SK-N-MC (cell line): ENCODE results near the gene PALMD.

Experiments used
- DNase-seq: peaks from one replicate; pipeline ENCODE4 v3.0.0-alpha.2; 2011; ENCODE audit warnings: low read depth, low spot score
- H3K27ac ChIP-seq: fragments of 200-600 bp; sonication (generic); 2 replicates; pipeline ENCODE4 v1.5.1; 2016; ENCODE audit warnings: mixed run types
- H3K36me3 ChIP-seq: fragments of 200-600 bp; sonication (generic); 2 replicates; pipeline ENCODE4 v1.6.1; 2017; ENCODE audit warnings: antibody characterized with exemption, low read length, mixed read lengths; ENCODE audit not compliant: insufficient read depth
- H3K4me3 ChIP-seq: fragments of 200-600 bp; sonication (generic); 2 replicates; pipeline ENCODE4 v1.5.1; 2016
- H3K9ac ChIP-seq: fragments of 200-600 bp; sonication (generic); 2 replicates; pipeline ENCODE4 v1.8.0; 2017; ENCODE audit warnings: mixed run types, mixed read lengths; ENCODE audit not compliant: insufficient read length
- H3K9me3 ChIP-seq: fragments of 200-600 bp; sonication (generic); 2 replicates; pipeline ENCODE4 v1.6.1; 2017; ENCODE audit warnings: low read depth, mild to moderate bottlenecking, antibody characterized with exemption, low read length, moderate library complexity, mixed read lengths
- EZH2 ChIP-seq: fragments of 200-600 bp; sonication (generic); IDR thresholded peaks from one replicate; pipeline ENCODE4 v1.6.1; 2017; ENCODE audit warnings: antibody characterized with exemption
- FOXP2 ChIP-seq: optimal IDR thresholded peaks from 2 replicates; pipeline ENCODE3; 2011; ENCODE audit warnings: mild to moderate bottlenecking, moderate library complexity; ENCODE audit not compliant: insufficient read depth; ENCODE audit errors: extremely low read length, control extremely low read depth
- POLR2AphosphoS5 ChIP-seq: IDR thresholded peaks from 2 replicates; pipeline ENCODE4 v1.6.1; 2012; ENCODE audit warnings: mild to moderate bottlenecking, low read depth, low read length, borderline replicate concordance

The PALMD gene

DNA sequence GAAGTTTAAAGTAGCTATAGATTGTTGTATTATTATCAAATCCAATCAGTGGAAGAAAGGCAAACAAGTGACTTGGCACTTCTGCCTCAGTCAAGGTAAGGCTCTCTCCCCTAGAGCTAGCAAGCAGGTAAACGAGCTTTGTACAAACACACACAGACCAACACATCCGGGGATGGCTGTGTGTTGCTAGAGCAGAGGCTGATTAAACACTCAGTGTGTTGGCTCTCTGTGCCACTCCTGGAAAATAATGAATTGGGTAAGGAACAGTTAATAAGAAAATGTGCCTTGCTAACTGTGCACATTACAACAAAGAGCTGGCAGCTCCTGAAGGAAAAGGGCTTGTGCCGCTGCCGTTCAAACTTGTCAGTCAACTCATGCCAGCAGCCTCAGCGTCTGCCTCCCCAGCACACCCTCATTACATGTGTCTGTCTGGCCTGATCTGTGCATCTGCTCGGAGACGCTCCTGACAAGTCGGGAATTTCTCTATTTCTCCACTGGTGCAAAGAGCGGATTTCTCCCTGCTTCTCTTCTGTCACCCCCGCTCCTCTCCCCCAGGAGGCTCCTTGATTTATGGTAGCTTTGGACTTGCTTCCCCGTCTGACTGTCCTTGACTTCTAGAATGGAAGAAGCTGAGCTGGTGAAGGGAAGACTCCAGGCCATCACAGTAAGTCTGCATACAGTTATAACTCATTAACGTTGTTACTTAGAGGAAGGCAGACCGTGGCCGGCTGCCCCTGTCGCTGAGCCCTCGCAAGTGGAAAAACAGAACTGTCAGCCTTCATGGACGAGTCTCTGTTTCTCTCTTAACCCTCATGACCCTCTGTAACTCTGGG is at the start of gene PALMD:
Gene PALMD (plus strand): TSS at position 415 of the 833 bp plus-strand sequence. CDS start 205 bp downstream, at position 620.
- H3K36me3 ChIP-seq, result no peaks in the 10 kb centered on the region
- no peak within 1 kb of the TSS for H3K27ac ChIP-seq
- no peak within 1 kb of the TSS for H3K9ac ChIP-seq
- no peak for DNase-seq
- no peaks in the 10 kb centered on the region for H3K9me3 ChIP-seq
- H3K4me3 ChIP-seq, result no peak within 1 kb of the TSS
- TF ChIP-seq EZH2, result no peak
- no peak for TF ChIP-seq POLR2AphosphoS5
- TF ChIP-seq FOXP2, result no peak

DNA sequence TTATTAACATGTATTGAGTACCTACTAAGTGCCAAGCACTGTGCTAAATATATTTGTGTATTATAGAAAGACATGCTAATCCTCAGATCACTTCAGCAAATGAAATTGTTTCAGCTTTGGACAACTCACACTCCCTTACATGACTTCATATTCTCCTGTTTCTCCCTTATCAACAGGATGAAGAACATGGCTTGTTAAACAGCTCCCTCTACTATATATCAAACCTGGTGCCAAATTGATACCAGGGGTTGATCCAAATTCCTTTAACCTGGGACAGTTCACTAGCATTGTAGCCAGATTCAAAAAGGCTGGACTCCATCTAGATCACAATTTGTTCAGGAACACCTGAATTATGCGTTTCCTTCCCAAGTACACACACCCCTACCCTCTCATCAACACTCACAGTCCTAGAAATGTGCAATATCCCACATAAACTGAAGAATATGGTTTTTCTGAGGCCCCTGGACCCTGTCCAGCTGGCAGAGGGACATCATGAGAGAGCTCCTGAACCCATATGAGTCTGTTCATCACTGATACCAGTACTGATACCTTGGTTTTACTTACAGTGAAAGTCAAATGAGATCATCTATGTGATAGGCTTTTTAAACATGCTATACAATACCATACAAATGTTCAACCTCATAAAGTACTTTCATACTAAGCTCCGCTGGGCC is 47.0 kb upstream of the PALMD start:
- no peak for TF ChIP-seq EZH2
- no peak for TF ChIP-seq POLR2AphosphoS5
- no peak for TF ChIP-seq FOXP2

GRCh38 chr1:99599678-99600175 is 46.2 kb upstream of the PALMD start:
- Histone ChIP-seq H3K9me3 (no peaks in the 10 kb centered on the region), H3K4me3 (no peak overlapping the region), H3K27ac (no peak overlapping the region), H3K9ac (no peak overlapping the region), H3K36me3 (no peaks in the 10 kb centered on the region)
- no peak for DNase-seq
- TF ChIP-seq FOXP2 (no peak), EZH2 (no peak)

More for the DNA sequence above, 47.0 kb upstream of the PALMD start:
- Histone ChIP-seq H3K27ac (no peak overlapping the region), H3K36me3 (no peaks in the 10 kb centered on the region), H3K9ac (no peak overlapping the region), H3K9me3 (no peaks in the 10 kb centered on the region), H3K4me3 (no peak overlapping the region)
- no peak for DNase-seq

DNA sequence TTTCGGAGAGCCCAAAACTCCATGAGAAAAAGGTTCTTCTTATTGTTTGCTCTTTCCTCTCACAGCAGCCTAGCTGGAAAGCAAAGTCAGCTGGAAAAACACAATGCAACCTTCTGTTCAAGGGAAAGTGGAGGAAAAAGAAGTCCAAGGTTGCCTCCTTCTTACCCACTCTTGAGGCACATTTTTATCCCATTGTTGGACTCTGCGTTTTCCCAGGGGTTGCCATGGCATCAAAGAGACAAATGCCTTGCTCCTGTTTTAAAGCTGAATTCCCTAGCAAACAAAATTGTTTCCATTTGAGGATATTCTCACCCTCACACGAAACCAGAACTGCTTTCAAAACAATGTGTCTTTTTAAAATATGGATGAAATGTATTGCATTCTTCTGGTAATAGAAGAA is 45.1 kb upstream of the PALMD start:
- Histone ChIP-seq H3K9me3 (no peaks in the 10 kb centered on the region), H3K27ac (no peak overlapping the region), H3K36me3 (no peaks in the 10 kb centered on the region), H3K9ac (no peak overlapping the region), H3K4me3 (no peak overlapping the region)
- TF ChIP-seq FOXP2, result no peak
- no peak for TF ChIP-seq POLR2AphosphoS5
- no peak for TF ChIP-seq EZH2
- DNase-seq, result no peak

DNA sequence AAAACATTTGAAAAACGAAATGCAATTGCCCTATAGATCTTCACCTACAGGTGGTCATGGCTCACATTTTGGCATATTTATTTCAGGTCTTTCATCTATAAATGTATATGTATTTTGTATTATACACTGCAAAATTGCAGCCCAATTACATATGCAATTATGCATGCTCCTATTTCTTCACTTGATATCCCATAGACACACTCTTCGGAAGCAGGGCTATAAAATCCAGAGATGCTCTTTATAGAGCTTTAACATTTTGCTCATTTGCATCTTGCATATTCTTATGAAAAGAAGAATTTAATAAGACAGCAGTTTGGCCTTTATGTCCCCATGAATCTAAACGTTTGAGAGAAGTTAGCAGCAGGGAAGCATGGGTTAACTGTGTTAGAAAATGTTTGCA is 44.7 kb upstream of the PALMD start:
- Histone ChIP-seq H3K4me3 (no peak overlapping the region), H3K27ac (no peak overlapping the region), H3K9ac (no peak overlapping the region), H3K9me3 (no peaks in the 10 kb centered on the region), H3K36me3 (no peaks in the 10 kb centered on the region)
- TF ChIP-seq FOXP2 (no peak), POLR2AphosphoS5 (no peak), EZH2 (no peak)
- DNase-seq, result no peak

- no peak overlapping the region for H3K9ac ChIP-seq
- H3K4me3 ChIP-seq, result no peak overlapping the region
- no peak for DNase-seq
- TF ChIP-seq POLR2AphosphoS5, result no peak
- no peak for TF ChIP-seq FOXP2
- TF ChIP-seq EZH2, result no peak
- no peaks in the 10 kb centered on the region for H3K9me3 ChIP-seq
- no peak overlapping the region for H3K27ac ChIP-seq
- no peaks in the 10 kb centered on the region for H3K36me3 ChIP-seq
Measured at GRCh38 chr1:99601709-99602403, 44.1 kb upstream of the PALMD start.

GRCh38 chr1:99602404-99602969 is 43.4 kb upstream of the PALMD start:
- H3K9me3 ChIP-seq, result no peaks in the 10 kb centered on the region
- no peak for DNase-seq
- no peaks in the 10 kb centered on the region for H3K36me3 ChIP-seq
- TF ChIP-seq EZH2, result no peak
- no peak for TF ChIP-seq POLR2AphosphoS5
- TF ChIP-seq FOXP2, result no peak
- no peak overlapping the region for H3K9ac ChIP-seq
- H3K4me3 ChIP-seq, result no peak overlapping the region
- H3K27ac ChIP-seq, result no peak overlapping the region
